NB4 (cell line): ENCODE results near the gene WDR89.
A peak's percentile ranks its signal among the peaks of the same experiment; 100 is the strongest.

Experiments used
- DNase-seq: peaks from one replicate; pipeline ENCODE4 v3.0.0; 2010; ENCODE audit warnings: low read depth
- H3K4me3 ChIP-seq: one replicate; pipeline ENCODE4 v1.5.1; 2011; ENCODE audit warnings: mild to moderate bottlenecking, low read depth, low read length, moderate library complexity
- MYC ChIP-seq: IDR thresholded peaks from 2 replicates; pipeline ENCODE4 v1.6.1; 2011; ENCODE audit warnings: low read depth, low read length
- POLR2A ChIP-seq: IDR thresholded peaks from 2 replicates; pipeline ENCODE4 v1.6.1; 2011; ENCODE audit warnings: mild to moderate bottlenecking; ENCODE audit not compliant: insufficient read length; ENCODE audit errors: extremely low read depth
- TF ChIP-seq, protein P1 (sequence below): IDR thresholded peaks from one replicate; pipeline ENCODE4 v1.5.1; 2012; ENCODE audit warnings: low read depth, low read length
- TF ChIP-seq, protein P2 (sequence below): IDR thresholded peaks from 2 replicates; pipeline ENCODE4 v1.6.1; 2011; ENCODE audit warnings: low read depth, low read length

WDR89 gene

DNA sequence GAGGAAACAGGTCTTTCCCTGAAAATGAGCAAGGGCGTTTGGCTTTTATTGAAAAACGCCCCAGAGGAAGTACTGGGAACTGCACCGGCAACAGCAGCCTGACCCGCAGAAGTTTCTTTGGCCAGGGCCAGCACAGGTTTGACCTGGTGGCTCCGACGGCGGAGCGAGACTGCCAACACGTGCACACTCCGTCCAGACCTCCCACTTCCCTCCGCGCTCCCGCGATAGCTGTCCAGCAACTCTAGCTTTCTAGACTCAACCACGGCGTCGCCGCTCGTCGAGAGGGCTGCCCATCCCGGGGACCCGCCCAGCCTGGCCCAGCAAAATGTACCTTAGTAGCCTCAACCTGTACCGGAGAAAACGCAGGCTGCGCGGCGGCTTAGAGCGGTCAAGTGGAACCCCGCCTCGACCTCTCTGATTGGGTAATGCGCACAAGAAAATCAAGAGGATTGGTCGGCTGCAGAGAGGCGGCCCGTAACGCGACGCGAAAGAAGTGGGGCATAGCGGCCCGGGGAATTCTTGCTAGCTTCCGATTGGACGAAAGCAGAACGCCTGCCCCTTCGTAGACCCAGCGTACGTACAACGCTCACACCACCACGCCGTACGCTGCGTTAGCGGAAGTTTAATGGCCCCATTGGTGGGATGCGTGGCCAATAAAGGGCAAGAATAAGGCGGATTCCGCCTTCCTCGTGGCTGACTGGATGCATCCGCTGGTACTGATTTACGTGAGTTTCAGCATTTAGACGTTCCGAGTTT, at the start of gene WDR89:
TSS of gene WDR89 (minus strand) at position 399 of the 756 bp plus-strand sequence. CDS start 41,929 bp downstream, outside the sequence.
- TF ChIP-seq, protein P1, sequence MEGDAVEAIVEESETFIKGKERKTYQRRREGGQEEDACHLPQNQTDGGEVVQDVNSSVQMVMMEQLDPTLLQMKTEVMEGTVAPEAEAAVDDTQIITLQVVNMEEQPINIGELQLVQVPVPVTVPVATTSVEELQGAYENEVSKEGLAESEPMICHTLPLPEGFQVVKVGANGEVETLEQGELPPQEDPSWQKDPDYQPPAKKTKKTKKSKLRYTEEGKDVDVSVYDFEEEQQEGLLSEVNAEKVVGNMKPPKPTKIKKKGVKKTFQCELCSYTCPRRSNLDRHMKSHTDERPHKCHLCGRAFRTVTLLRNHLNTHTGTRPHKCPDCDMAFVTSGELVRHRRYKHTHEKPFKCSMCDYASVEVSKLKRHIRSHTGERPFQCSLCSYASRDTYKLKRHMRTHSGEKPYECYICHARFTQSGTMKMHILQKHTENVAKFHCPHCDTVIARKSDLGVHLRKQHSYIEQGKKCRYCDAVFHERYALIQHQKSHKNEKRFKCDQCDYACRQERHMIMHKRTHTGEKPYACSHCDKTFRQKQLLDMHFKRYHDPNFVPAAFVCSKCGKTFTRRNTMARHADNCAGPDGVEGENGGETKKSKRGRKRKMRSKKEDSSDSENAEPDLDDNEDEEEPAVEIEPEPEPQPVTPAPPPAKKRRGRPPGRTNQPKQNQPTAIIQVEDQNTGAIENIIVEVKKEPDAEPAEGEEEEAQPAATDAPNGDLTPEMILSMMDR, result peak; percentile 52
- TF ChIP-seq POLR2A, result peak; percentile 83
- peak; percentile 97 for TF ChIP-seq MYC
- TF ChIP-seq, protein P2, sequence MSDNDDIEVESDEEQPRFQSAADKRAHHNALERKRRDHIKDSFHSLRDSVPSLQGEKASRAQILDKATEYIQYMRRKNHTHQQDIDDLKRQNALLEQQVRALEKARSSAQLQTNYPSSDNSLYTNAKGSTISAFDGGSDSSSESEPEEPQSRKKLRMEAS, result peak; percentile 97
- peak within 1 kb of the TSS; percentile 98 for H3K4me3 ChIP-seq
- DNase-seq, result peak; percentile 99

DNA sequence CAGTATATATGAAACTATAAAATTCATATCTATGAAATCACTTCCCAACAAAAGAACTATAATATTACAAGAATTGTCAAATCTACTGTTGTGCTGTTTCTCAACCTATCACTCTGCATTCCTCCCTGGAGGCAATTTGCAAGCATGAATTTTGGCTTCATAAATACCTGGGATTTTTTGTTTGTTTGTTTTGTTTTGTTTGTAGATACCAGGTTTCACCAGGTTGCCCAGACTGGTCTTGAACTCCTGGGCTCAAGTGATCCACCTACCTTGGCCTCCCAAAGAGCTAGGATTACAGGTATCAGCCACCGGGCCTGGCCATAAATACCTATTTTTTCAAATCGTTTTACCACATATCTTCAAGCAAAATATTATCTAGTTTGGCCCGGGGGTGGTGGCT, 47.5 kb upstream of the WDR89 start:
- DNase-seq, result no peak
- H3K4me3 ChIP-seq, result no peak overlapping the region
- TF ChIP-seq POLR2A (no peak), MYC (no peak)
- TF ChIP-seq, protein P2, result no peak
- TF ChIP-seq, protein P1, result no peak

DNA sequence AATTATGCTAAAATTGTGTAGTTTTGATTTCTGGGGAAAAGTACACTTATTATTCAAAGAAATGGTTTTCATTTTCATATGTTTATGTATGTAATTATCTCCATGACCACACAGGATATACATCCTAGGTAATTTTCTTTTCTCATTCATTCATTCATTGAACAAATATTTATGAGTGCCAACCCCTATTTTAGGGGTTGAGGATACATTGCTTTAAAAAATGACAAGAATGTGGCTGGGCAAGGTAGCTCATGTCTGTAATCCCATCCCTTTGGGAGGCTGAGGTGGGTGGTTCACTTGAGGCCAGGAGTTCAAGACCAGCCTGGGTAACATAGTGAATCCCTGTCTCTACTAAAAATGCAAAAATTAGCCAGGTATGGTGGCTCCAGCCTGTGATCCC, 45.3 kb upstream of the WDR89 start:
- TF ChIP-seq MYC (no peak), POLR2A (no peak)
- TF ChIP-seq, protein P1, result no peak
- TF ChIP-seq, protein P2, result no peak
- no peak overlapping the region for H3K4me3 ChIP-seq
- DNase-seq, result no peak

DNA sequence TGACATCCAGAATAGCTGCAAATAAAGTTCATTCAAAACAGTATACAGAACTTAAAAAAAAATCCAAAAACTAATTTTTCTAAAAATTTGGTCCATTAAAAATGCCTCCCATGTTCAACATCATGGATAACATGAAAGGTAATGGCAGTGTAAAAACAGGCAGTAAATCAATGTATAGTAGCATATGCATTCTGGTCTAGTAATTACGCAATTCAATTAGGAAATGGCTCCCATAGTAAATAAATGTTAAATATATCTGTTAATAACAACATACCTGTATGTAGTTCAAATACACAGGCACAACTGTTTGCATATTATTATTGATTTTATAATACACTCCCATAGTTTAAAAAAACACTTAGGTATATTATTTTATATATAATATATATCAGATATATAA, 43.7 kb upstream of the WDR89 start:
- DNase-seq, result no peak
- TF ChIP-seq MYC, result no peak
- TF ChIP-seq, protein P1, result no peak
- no peak for TF ChIP-seq POLR2A
- TF ChIP-seq, protein P2, result no peak
- H3K4me3 ChIP-seq, result no peak overlapping the region

DNA sequence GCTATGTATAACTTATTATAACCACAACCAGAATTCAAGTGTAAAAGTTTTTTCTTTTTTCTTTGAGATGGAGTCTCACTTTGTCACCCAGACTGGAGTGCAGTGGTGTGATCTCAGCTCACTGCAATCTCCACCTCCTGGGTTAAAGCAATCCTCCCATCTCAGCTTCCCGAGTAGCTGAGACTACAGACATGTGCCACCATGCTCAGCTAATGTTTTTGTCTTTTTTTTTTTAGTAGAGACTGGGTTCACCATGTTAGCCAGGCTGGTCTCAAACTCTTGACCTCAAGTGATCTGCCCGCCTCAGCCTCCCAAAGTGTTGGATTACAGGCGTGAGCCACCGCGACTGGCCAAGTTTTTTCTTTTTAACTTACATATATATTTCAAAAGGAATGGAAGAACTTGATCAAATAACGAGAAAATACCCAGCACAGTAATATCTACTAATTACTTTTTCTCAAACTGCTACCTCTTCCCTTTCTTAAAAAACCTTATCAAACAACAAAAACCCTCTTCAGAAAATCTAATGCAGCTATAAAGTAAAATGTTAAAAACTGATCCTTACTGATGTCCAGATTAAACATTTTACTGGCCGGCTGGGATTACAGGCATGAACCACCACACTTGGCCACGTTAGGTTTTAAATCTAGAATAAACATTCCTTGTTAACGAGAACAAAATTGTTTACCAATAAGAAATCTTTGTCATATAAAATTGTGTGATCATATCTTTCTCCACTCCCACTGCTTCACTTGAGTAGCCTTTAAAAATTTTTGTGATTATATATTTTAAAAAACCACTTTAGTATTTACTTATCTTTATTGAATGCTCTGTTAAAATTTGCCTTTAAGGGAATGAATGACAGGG, 41.3 kb upstream of the WDR89 start:
- TF ChIP-seq, protein P1, result no peak
- TF ChIP-seq MYC (no peak), POLR2A (no peak)
- TF ChIP-seq, protein P2, result no peak
- H3K4me3 ChIP-seq, result no peak overlapping the region
- DNase-seq, result no peak
